Right renal cortex interstitium (tissue), 3 donors: ENCODE measurements around the gene VPS13D. TPM values are rescaled to one million over a fixed set of nuclear protein-coding genes. Genes with fewer than 3 reads are reported as not detected.

ENCODE experiments used
- DNase-seq, 3 donors: peaks; one replicate each; pipeline ENCODE4 v3.0.0-alpha.2; 2013; ENCODE audit warnings: low read depth in 3 of 3, low spot score in 2 of 3
- polyA plus RNA-seq, 3 donors: library from polyadenylated mRNA; unstranded; fragments of 120-200 nt; gene quantifications; one replicate each; pipeline ENCODE4 v1.2.1, GENCODE V29; 2013; ENCODE audit not compliant: insufficient read length in 3 of 3

The VPS13D gene
- polyA plus RNA-seq, 3 donors = 26.4 to 27.2 (median 26.5) TPM

DNA sequence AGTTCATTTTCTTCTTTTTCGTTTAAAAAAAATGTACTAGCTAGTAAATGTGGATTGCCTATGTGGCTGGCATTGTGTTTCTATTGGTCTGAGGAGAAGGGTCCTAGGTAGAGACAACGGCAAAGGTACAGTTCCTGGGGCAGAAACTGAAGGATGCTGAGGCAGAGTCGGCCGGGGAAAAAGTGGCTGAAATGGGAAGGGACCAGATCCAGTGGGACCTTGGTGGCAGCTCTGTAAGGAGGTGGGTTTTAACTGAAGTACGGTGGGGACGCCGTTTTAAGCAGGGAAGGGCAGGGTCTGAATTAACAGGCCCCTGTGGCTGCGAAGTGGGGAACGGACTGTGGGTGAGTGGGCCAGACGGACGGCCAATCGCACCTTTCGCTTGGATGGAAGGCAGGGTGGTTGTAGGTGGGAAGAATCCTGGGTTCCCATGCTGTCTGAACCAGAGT is 420 bp upstream of the VPS13D start:
- no peak for DNase-seq

DNA sequence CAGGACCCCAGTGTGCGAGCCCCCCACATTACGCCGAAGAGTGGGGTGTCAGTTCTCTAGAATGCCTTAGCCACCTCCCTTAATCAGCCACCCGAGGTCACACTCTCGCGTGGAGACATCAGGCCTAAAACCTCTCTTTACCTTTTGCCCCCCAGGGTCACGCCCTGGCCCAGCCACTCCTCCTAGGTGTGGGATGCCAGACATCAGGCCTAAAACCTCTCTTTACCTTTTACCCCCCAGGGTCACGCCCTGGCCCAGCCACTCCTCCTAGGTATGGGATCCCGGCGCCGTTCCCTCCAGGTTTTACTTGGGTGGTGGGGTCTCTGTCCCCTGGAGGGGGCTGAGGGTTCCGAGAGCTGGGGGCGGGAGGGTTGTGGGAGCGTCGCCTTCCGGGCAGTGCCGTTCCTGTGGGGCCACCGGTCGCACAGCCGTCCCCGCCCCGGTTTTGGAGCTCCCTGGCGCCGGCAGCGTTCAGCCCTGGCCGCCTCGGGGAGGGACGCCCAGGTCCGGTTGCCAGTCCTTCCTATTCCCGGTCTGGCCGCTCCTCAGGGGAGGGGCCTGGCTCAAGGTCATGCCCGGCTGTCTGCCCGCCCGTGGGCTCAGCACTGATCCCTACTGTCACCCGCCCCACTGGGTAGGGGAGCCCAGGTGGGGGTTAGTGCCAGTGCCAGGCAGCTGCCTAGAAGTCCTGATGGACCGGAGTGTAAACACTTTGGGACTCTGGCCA is 882 bp downstream of the VPS13D start:
- DNase-seq = no peak

DNA sequence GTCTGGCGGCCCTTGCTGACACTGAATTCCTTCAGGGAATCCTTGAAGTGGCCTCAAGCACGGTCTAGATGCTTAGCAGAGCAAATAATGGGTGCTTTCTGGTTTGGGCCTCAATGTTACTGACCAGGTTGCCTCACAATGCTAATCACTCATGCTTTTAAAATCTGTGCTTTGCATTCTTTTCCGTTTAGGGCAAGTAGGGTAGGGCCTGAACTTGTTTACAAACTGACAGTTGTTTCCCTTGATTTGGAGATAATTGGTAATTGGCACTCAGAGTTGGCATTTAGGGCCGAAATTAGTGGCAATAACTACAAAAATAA is 1.4 kb downstream of the VPS13D start:
- no peak for DNase-seq

DNA sequence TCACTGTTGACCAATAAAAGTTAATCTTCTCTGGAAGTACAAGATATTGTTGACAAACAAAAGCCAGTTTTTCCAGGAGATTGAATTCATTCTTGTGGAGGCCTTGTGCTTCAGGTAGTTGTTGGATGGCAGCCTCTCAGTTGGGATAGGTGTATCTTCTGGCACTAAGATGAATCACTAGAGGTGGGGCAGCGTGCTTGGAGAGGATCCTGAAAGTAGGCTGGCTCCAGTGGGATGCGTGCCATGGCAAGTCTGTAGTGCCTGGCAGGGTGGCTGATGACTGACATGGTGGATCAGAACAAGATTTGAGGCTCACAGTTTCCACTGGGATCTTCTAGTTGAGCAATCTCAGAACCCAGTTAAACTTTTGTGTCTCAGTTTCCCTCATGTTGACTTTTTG is 2.4 kb downstream of the VPS13D start:
- no peak for DNase-seq

DNA sequence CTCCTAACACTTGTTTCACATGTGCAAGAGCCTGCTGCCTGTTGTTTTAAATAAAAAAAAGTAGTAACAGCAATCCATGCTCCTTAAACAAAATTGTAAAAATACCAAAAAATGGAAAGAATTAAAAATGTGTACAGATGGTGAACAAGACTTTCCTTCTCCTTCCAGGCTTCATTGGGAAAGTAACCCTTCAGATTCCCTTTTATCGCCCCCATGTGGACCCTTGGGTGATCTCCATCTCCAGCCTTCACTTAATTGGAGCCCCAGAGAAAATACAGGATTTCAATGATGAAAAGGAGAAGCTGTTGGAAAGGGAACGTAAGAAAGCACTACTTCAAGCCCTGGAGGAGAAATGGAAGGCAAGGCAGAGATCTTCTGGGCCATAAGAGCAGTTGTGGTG is 14.2 kb downstream of the VPS13D start:
- DNase-seq = no peak

DNA sequence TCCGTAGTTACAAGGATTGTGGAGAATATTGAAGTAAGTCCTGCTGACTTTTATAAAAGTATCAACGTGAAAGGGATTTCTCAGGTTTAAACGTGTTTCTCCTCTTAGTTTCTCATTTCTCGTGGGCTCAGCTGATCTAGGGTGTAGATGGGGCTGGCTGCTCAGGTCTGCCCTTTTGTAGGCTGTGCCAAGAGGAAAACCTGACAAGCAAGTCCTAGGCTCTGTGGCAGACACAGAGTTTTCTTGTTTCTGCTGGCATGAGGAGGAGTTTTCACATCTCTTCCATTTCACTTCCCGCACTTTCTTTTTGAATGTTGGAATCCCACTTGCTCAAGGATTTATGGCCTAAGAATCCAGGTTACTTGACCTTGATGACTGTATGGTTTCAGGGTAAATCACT is 14.8 kb downstream of the VPS13D start:
- DNase-seq = no peak

DNA sequence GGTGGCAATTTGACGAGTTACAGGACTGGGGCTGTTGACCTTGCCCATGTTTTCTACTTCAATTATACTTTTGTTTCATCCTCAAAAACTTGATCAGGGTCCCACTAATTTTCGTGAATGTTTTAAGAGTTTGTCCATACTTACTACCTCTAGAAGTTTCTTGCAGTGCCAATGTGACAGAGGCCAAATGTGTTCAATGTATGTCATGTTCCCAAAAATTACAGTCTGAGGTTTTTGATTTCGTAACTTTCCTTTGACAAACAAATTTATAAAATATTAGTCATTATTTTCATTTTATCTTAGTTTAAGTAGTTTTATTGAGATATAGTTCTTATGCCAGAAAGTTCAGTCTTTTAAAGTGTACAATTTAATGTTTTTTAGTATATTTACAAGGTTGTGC is 15.3 kb downstream of the VPS13D start:
- DNase-seq = no peak

DNA sequence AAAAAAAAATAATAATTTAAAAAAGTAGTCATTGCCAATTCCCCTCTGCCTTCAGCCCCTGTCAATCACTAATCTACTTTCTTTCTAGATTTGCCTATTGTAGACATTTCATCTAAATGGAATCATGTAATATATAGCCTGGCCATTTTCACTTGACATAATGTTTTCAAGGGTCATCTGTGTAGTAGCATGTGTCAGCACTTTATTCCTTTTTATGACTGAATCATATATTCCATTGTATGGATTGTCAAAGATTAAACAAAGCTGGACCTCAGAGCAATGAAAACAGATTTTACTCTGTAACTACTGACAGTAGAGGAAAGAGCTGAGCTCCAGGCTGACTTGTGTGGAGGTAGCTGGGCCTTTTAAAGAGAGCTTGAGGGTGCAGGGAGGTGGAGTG is 15.9 kb downstream of the VPS13D start:
- no peak for DNase-seq

DNA sequence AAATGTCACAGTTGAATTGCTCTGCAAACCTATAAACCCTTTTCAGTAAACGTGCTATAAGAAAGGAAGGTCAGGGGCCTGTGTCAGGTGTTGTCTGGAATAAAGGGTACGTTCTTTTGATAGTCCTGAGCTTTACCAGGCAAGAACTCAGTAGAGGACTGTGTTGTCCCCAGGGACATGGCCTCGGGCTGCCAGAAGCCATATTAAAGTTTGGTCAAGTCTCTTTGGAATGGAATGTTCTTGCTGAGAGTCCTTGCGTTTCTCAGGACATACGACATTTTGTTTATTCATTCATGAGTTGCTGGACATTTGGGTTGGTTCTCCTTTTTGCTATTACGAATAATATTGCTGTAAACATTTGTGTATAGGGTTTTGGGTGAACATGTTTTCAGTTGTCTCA is 16.8 kb downstream of the VPS13D start:
- DNase-seq = no peak

DNA sequence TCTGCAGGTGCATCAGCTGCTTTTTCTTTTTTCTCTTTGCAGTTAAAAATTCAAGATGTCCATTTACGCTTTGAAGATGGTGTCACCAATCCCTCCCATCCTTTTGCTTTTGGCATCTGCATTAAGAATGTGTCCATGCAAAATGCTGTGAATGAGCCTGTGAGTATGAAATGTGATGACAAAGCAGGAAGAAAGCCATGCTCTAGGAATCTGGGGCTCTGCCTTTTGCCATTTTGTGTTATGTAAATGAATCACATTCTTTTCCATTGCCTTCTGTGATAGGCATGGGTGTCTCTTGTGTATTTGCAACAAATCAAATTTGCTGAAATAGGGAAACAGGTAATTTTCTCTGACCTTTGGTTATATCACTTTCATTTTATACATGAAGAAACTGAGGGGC is 19.4 kb downstream of the VPS13D start:
- no peak for DNase-seq

DNA sequence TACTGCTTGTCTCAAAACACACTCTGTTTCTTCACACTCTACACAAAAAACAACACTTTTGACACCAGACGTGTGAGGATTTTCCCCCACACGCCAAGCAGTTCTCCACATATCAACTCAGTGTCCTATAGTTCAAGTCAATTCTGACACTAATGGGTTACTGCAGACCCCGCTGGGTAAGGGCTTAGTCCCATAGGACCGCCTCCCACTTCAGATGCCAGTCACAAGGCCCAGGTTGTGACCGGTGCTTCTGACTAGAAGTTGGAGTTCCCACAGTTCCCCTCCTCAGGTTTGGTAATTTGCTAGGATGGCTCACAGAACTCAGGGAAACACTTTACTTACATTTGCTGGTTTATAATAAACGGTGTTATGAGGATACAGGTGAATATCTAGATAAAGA is 19.9 kb downstream of the VPS13D start:
- no peak for DNase-seq

DNA sequence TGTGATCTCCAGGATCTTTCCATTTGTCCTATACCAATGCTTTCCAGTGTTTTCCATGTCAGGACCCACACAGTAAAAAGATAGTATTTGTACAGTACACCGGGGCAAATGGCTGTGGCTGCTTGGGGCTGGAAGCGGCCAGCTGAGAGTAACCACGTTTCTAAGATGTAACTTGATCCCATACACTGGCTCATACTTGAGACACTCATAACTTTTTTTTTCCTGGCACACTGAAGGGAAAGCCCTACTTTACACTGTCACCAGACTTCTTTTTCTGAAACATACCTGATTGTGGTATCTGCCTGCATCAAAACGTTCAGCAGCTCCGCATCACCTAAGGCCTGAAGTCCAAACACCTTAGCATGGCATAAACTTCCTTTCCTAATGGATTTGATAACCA is 21.6 kb downstream of the VPS13D start:
- DNase-seq = no peak

DNA sequence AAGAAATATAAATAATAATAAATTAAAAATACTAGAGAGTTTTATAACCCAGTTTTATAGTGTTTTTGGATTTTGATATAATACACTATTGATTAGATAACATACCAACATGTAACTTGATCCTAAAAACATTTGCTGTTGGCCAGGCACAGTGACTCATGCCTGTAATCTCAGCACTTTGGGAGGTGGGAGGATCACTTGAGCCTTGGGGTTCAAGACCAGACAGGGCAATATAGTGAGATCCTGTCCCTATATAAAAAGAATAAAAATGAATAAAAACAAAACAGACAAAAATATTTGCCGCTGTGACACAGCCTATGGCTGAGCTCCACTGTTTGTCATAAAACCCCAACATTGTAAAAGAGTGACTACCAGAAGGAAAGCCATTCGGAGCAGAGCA is 26.1 kb downstream of the VPS13D start:
- no peak for DNase-seq

DNA sequence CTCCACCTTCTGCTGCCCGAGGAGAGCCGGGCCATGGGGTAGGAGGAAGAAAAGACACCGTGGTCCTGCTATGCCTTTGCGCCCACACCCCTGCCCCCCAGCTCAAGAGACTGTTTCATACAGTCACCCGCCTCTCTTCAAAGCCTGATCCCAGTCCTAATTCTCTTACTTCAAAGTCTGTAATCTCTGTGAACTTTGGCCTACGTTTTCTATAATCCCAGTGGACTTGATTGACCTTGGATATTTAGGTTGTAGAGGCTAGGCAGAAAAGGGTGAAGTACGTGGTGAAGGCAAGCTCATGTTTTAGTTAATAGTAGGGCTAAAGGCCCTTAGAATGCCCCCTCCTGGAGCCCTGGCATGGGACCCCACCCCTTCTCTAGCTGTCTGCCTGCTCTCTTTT is 28.4 kb downstream of the VPS13D start:
- DNase-seq = no peak

DNA sequence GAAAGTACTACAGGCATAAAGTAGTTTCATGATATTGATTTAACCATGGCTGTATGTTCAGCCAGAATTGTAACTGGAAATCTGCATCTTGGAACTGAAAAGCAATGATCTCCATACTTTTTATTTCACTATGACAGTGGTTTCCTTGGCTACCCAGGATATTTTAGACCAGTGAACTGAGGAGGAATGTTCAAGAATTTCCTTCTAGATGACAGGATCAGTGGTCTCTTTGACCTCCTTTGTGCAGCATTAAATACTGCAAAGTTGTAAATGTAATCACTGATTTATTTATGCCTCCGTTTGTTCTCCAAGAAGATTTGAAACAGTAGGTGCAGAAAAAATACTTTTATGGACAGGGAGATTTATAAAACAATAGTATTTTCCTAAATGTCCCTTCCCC is 39.5 kb downstream of the VPS13D start:
- DNase-seq = no peak

DNA sequence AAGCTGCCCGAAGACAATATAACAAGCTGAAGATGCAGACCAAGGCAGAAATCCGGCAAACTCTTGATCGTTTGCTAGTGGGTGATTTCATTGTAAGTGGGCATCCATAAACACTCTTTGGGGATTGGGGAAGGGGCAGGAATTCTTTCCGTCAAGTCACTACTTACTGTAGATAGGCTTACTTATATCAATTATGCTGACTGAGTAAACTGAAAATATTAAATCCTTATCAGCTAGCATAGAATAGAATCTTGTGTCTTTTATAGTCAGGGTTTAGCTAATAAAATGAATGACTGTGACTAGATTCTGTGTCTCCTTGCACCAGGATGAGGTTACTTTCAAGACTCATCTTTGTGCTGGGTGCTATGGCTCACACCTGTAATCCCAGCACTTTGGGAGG is 41.2 kb downstream of the VPS13D start:
- DNase-seq = no peak

DNA sequence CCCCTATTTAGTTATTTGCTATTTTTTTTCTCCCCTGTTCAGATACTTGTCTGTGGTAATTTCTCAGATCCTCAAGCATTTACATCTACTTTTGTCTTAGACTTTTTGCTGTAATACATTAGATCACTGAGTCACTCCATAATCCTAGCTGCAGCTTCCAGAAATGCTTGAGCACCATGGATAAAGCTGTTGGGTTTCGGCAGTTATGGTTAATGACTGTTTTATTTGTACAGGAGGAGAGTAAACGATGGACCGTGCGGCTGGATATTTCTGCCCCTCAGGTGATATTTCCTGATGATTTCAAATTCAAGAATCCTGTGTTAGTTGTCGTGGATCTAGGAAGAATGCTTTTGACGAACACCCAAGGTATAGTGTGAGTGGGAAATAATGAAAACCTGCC is 42.9 kb downstream of the VPS13D start:
- DNase-seq = no peak

DNA sequence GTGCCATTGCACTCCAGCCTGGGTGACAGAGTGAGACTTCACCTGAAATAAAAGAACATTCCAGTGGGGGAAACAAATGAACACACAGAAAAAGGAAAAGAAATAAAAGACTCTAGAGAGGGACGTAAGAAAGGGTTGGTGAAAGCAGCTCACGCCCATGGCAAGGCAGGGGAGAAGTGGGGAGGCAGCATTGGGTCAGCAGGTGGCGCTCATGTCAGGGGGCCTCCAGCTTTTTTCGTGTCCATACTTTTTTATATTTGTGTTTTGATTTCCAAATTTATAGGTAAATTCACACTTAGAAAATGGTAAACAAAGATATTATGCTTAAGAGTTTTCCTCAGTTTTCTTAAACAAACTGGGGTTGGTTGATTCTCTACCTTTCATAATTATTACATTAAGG is 45.5 kb downstream of the VPS13D start:
- no peak for DNase-seq

DNA sequence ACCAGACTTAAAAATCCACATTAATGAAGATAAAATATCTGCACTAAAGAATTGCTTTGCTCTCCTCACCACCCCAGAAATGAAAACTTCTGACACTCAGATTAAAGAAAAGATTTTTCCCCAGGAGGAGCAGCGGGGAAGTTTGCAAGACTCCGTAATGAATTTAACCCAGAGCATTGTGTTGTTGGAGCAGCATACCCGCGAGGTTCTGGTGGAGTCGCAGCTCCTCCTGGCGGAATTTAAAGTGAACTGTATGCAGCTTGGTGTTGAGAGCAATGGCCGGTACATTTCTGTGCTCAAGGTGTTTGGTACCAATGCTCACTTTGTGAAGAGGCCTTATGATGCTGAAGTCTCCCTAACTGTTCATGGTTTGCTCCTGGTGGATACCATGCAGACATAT is 46.4 kb downstream of the VPS13D start:
- peak in 1 of 3 donors; percentile 18 for DNase-seq

DNA sequence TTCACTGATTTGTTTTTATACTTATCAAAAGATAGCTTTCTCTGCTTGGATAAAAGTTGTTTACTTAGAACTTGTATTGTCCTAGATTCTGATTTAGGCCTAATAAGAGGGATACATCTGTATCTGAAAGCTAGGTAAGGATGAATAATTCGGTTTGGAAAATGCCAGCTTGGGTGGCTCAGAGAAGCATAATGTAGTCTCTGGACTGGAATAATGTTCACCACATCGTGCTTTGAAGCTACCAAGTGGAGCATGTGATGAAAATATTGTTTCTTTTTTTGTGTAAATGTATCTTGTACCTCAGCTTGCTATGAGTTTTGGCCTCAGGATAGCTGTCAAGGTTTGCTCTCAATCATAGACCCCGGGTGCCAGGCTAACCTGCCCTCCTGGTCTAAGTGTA is 49.2 kb downstream of the VPS13D start:
- DNase-seq = no peak

DNA sequence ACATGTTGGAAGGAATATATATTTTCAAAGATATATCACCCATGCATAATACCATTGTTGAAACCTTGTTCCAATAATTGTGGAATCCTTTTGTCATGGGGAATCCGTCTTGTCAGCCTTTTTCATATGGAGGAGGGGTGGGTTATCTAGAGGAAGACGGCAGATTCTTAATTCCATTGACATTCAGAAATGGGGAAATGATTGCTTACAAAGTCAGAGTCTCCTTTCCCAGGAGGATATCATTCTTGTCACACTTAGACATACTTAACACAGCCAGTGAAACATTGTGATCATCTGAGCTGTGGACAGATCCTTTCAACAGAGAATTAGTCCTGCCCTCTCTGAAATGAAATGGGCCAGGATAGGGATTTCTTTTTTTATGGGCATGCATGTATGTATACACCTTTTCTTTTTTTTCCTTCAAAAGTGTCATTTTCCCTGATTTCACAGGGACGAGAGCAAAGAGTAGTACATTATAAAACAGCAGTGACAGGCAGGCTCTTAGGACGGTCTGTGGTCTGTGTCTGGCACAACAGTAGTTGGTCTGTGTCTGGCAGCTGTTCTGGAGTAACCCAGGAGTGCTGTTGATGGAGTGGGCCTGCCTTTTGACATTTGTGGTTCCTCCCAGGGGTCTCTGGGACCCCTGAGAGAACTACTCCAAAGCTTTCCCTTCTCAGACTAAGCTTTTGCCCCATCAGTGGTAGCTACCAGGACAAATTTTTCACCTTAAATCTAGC is 50.1 kb downstream of the VPS13D start:
- no peak for DNase-seq

DNA sequence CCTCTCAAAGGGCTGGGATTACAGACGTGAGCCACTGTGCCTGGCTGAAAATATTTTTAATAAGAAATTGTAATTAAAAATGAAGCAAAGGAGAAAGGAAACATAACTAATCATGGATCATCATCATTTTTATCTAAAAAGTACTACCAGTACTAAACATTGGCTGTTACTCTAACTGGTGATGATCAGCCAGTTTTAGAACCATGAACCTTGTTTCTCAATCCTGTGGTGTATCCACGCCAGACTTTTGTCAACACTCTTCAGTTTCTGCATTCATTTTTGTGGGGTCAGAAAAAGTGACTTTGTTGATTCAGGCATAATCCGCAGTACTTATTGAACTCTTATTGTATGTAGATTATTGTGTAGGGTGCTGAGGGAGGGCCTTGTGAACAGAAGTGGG is 52.3 kb downstream of the VPS13D start:
- no peak for DNase-seq

DNA sequence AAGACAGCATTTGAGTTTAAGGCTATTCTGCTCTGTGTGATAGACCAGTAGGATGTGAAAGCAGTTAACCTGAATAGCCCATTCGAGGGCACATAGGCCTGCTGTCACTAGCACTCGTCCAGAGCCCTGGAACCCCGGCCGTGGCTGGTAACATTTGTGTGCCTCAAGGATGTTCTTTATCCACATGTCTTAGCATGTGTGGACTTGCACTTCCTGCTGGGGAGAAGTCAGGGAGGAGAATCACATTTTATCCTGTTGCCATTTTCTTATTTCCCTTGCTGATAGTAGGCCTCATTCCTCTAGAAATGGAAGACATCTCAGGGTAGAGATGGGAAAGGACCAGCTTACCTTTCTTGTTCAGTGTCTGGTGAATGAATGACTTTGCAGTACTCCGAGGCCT is 54.7 kb downstream of the VPS13D start:
- no peak for DNase-seq
